PC-3 (cell line): ENCODE results near the gene GFOD2. TPM values are rescaled to one million over a fixed set of nuclear protein-coding genes. Genes with fewer than 3 reads are reported as not detected.

Source experiments
- ATAC-seq: fragments of 200-7000 bp; cut with Tn5 transposase; 2 replicates; pipeline ENCODE4 v1.9.1; 2020; ENCODE audit warnings: mild to moderate bottlenecking, moderate library complexity
- BruUV-seq: library from RNA; stranded (reverse); fragments of 400-500 nt; replicated peaks from 2 replicates; lab custom pipeline; 2021; lab: Mats Ljungman, UMichigan
- CTCF ChIA-PET: fragments of 300-600 bp; sonication (Branson Sonifier 250); formaldehyde crosslinking; loops from one replicate; lab custom pipeline; 2022; ENCODE audit warnings: antibody characterized with exemption; lab: Charles Lee
- POLR2A ChIA-PET: fragments of 300-600 bp; sonication (Branson Sonifier 250); formaldehyde crosslinking; loops from one replicate; lab custom pipeline; 2022; ENCODE audit warnings: antibody characterized with exemption; ENCODE audit not compliant: unreplicated experiment; lab: Charles Lee
- DNase-seq: peaks from one replicate; pipeline ENCODE4 v3.0.0-alpha.2; 2015
- H2AFZ ChIP-seq: fragments of 300-600 bp; sonication (generic); 2 replicates; pipeline ENCODE4 v1.6.0; 2016; ENCODE audit warnings: antibody characterized with exemption, low read length
- H3F3A ChIP-seq: fragments of 300-600 bp; sonication (generic); one replicate; pipeline ENCODE4 v1.6.0; 2017; ENCODE audit warnings: antibody characterized with exemption, low read length, control low read depth, mild to moderate bottlenecking; ENCODE audit not compliant: unreplicated experiment
- H3K27ac ChIP-seq: fragments of 300-600 bp; sonication (generic); 2 replicates; pipeline ENCODE4 v1.5.1; 2016; ENCODE audit warnings: mild to moderate bottlenecking, low read length
- H3K27me3 ChIP-seq: fragments of 300-600 bp; sonication (generic); 2 replicates; pipeline ENCODE4 v1.6.1; 2016; ENCODE audit warnings: low read length, mixed read lengths
- H3K36me3 ChIP-seq: fragments of 300-600 bp; sonication (generic); 2 replicates; pipeline ENCODE4 v1.6.1; 2016; ENCODE audit warnings: low read depth, mixed run types, low read length, mixed read lengths
- H3K4me1 ChIP-seq: fragments of 300-600 bp; sonication (generic); 2 replicates; pipeline ENCODE4 v1.5.1; 2016; ENCODE audit warnings: low read length; ENCODE audit not compliant: insufficient read depth
- H3K4me2 ChIP-seq: fragments of 300-600 bp; sonication (generic); 2 replicates; pipeline ENCODE4 v1.6.0; 2016; ENCODE audit warnings: low read length
- H3K4me3 ChIP-seq: fragments of 300-600 bp; sonication (generic); 2 replicates; pipeline ENCODE4 v1.5.1; 2016; ENCODE audit warnings: mild to moderate bottlenecking, low read length, mixed read lengths
- H3K79me2 ChIP-seq: fragments of 300-600 bp; sonication (generic); 2 replicates; pipeline ENCODE4 v1.6.1; 2017; ENCODE audit warnings: low read length, mixed read lengths
- H3K9ac ChIP-seq: fragments of 300-600 bp; sonication (generic); 2 replicates; pipeline ENCODE4 v1.6.0; 2016; ENCODE audit warnings: mild to moderate bottlenecking, low read length
- H3K9me2 ChIP-seq: fragments of 300-600 bp; sonication (generic); replicated peaks from 2 replicates; pipeline ENCODE4 v1.6.1; 2016; ENCODE audit warnings: mixed run types, low read length, mixed read lengths
- H3K9me3 ChIP-seq: fragments of 300-600 bp; sonication (generic); 2 replicates; pipeline ENCODE4 v1.6.1; 2016; ENCODE audit warnings: low read length, mixed read lengths
- H4K20me1 ChIP-seq: fragments of 300-600 bp; sonication (generic); 2 replicates; pipeline ENCODE4 v1.6.1; 2016; ENCODE audit warnings: low read length, mixed read lengths
- CTCF ChIP-seq: fragments of 300-600 bp; sonication (generic); conservative IDR thresholded peaks from 2 replicates; pipeline ENCODE4 v1.5.1; 2017; ENCODE audit warnings: antibody characterized with exemption, low read depth, mild to moderate bottlenecking, low read length
- EZH2 ChIP-seq: fragments of 300-600 bp; sonication (generic); IDR thresholded peaks from one replicate; pipeline ENCODE4 v1.6.1; 2017; ENCODE audit warnings: antibody characterized with exemption, mild to moderate bottlenecking, low read length; ENCODE audit not compliant: unreplicated experiment
- EZH2phosphoT487 ChIP-seq: fragments of 300-600 bp; sonication (generic); IDR thresholded peaks from 2 replicates; pipeline ENCODE4 v1.6.1; 2018; ENCODE audit warnings: mild to moderate bottlenecking, antibody characterized with exemption, low read length, borderline replicate concordance
- intact Hi-C: fragments of 100-400 bp; cut with micrococcal nuclease; formaldehyde crosslinking; loops from 2 replicates; pipeline ENCODE4 v1.9.0; 2023
- total RNA-seq: library from RNA; depleted of rRNA; stranded (reverse); fragments of >200 nt; gene quantifications from 2 replicates; pipeline ENCODE4 v1.2.3, GENCODE V29; 2014

GFOD2 gene
- total RNA-seq, 1 experiment from 2014 or later: 21.8 TPM

- DNase-seq (no peak), ATAC-seq (no peak)
- Histone ChIP-seq H4K20me1 (no peaks in the 10 kb centered on the region), H2AFZ (no peak overlapping the region), H3K4me1 (no peaks in the 10 kb centered on the region), H3K9ac (no peak overlapping the region), H3K4me2 (no peak overlapping the region), H3K9me3 (no peaks in the 10 kb centered on the region), H3K4me3 (no peak overlapping the region), H3F3A (no peaks in the 10 kb centered on the region), H3K27me3 (no peaks in the 10 kb centered on the region), H3K79me2 (no peaks in the 10 kb centered on the region), H3K36me3 (no peaks in the 10 kb centered on the region), H3K27ac (no peak overlapping the region), H3K9me2 (no peaks in the 10 kb centered on the region)
- TF ChIP-seq CTCF (no peak), EZH2 (no peak), EZH2phosphoT487 (no peak)
- no TSS peak for BruUV-seq
- CTCF ChIA-PET: no interaction called here
- intact Hi-C loops: no loop called here
- POLR2A ChIA-PET: no interaction called here
Measured at GRCh38 chr16:67645397-67646121, 73.6 kb downstream of the GFOD2 start.

- H4K20me1 ChIP-seq: no peaks in the 10 kb centered on the region
- H3K27me3 ChIP-seq: no peaks in the 10 kb centered on the region
- CTCF ChIA-PET: no interaction called here
- no peaks in the 10 kb centered on the region for H3K4me1 ChIP-seq
- no peak for TF ChIP-seq EZH2phosphoT487
- no peak for TF ChIP-seq EZH2
- no peak for TF ChIP-seq CTCF
- H3K27ac ChIP-seq: no peak overlapping the region
- POLR2A ChIA-PET: no interaction called here
- ATAC-seq: no peak
- H2AFZ ChIP-seq: no peak overlapping the region
- no peaks in the 10 kb centered on the region for H3K9me3 ChIP-seq
- no peaks in the 10 kb centered on the region for H3F3A ChIP-seq
- DNase-seq: no peak
- no TSS peak for BruUV-seq
- H3K4me3 ChIP-seq: no peak overlapping the region
- no peak overlapping the region for H3K9ac ChIP-seq
- no peaks in the 10 kb centered on the region for H3K36me3 ChIP-seq
- H3K4me2 ChIP-seq: no peak overlapping the region
- no peaks in the 10 kb centered on the region for H3K79me2 ChIP-seq
- no peaks in the 10 kb centered on the region for H3K9me2 ChIP-seq
- intact Hi-C loops: no loop called here
Measured at GRCh38 chr16:67644038-67644437, 75.1 kb downstream of the GFOD2 start.
